Spleen (tissue), 11 donors: Measurements from ENCODE around the gene MAPKAP1. TPM values are rescaled to one million over a fixed set of nuclear protein-coding genes. Genes with fewer than 3 reads are reported as not detected.

Source experiments
- DNase-seq: peaks from one replicate; pipeline ENCODE4 v3.0.0-alpha.2; 2020
- H3K27ac ChIP-seq, 8 donors: fragments of 200-600 bp; sonication (generic) in 7 of 8; 1 replicate in 4 of 8; 2 replicates in 4 of 8; pipeline versions ENCODE4 v1.5.0 to v1.8.0; 2016 to 2021; ENCODE audit warnings: inconsistent platforms in 4 of 8, mild to moderate bottlenecking in 4 of 8, moderate library complexity in 1 of 8
- H3K27me3 ChIP-seq, 7 donors: fragments of 200-600 bp; sonication (generic) in 6 of 7; replicated peaks in 1 of 7; 1 replicate in 4 of 7; 2 replicates in 3 of 7; pipeline versions ENCODE4 v1.5.0 to v1.8.0; 2016 to 2021; ENCODE audit warnings: inconsistent platforms in 3 of 7, mild to moderate bottlenecking in 1 of 7
- H3K36me3 ChIP-seq, 6 donors: fragments of 200-600 bp; sonication (generic) in 5 of 6; 1 replicate in 4 of 6; 2 replicates in 2 of 6; pipeline versions ENCODE4 v1.5.0 to v1.8.0; 2016 to 2021; ENCODE audit warnings: inconsistent platforms in 2 of 6
- H3K4me1 ChIP-seq, 6 donors: fragments of 200-600 bp; sonication (generic) in 5 of 6; 1 replicate in 3 of 6; 2 replicates in 3 of 6; pipeline versions ENCODE4 v1.5.0 to v1.8.0; 2016 to 2021; ENCODE audit warnings: inconsistent platforms in 3 of 6
- H3K4me3 ChIP-seq, 8 donors: fragments of 200-600 bp; sonication (generic) in 7 of 8; 1 replicate in 4 of 8; 2 replicates in 4 of 8; pipeline versions ENCODE4 v1.5.0 to v1.8.0; 2016 to 2021; ENCODE audit warnings: inconsistent platforms in 4 of 8, mild to moderate bottlenecking in 4 of 8, moderate library complexity in 2 of 8
- H3K9me3 ChIP-seq, 8 donors: fragments of 200-600 bp; sonication (generic) in 7 of 8; 1 replicate in 4 of 8; 2 replicates in 4 of 8; pipeline versions ENCODE4 v1.5.0 to v1.8.0; 2016 to 2021; ENCODE audit warnings: inconsistent platforms in 4 of 8
- POLR2A ChIP-seq, 3 donors: fragments of 450-650 bp; IDR thresholded peaks; one replicate each; pipeline ENCODE4 v1.5.1; 2017; ENCODE audit warnings: antibody characterized with exemption in 3 of 3, mild to moderate bottlenecking in 1 of 3
- POLR2AphosphoS5 ChIP-seq, 3 donors: sonication (generic); formaldehyde crosslinking; IDR thresholded peaks; one replicate each; pipeline ENCODE4 v1.5.1; 2017; ENCODE audit warnings: antibody characterized with exemption in 3 of 3
- WGBS, 5 donors: extraction: QIAGEN DNeasy Blood & Tissue Kit in 3 of 5; methylation state at CpG; one replicate each; pipeline versions ENCODE4 v1.1.5 to v1.1.7; 2013 to 2018; 5-methylcytosine and 5-hydroxymethylcytosine counted together
- intact Hi-C: fragments of 100-400 bp; cut with DNase I; formaldehyde crosslinking; loops from one replicate; pipeline ENCODE4 v1.15.0; 2023; ENCODE audit warnings: low total_unique reads
- polyA plus RNA-seq, 3 donors: library from polyadenylated mRNA; stranded (reverse); fragments of 200-250 nt; gene quantifications; one replicate each; pipeline ENCODE4 v1.2.1, GENCODE V29; 2013
- total RNA-seq, 7 donors: library from RNA; depleted of rRNA in 3 of 7; stranded (reverse); fragments of >200 nt in 3 of 7; fragmentation: NEBNext Ultra II Directional in 4 of 7; extraction: Animal tissue kit (Norgen Biotek cat#: 25700) in 4 of 7; gene quantifications; one replicate each; pipeline versions ENCODE4 v1.1.0 to v1.2.1, GENCODE V29; 2016 to 2021
- TF ChIP-seq, protein P1 (sequence below), 11 experiments: fragments of 200-600 bp in 7 of 11; fragments of 450-650 bp in 4 of 11; sonication (generic) in 4 of 11; IDR thresholded peaks in 8 of 11; conservative IDR thresholded peaks in 3 of 11; 1 replicate in 7 of 11; 2 replicates in 4 of 11; pipeline versions ENCODE4 v1.4.0 to v1.8.0; 2016 to 2021; ENCODE audit warnings: antibody characterized with exemption in 11 of 11, inconsistent platforms in 4 of 11, mild to moderate bottlenecking in 1 of 11
- donor health status: healthy with polysubstance abuse.
- donor health status: DM: no; HTN: no; CAD: no; lungs with moderate emphysema.
- donor health status: DM: no; HTN: no; CAD: no.
- donor health status: Bipolar disorder and iron deficiency.
- donor health status: healthy.
- donor health status: DM: no; HTN: no; CAD: no.
- donor health status: DM: yes; HTN: yes; CAD: no.

Gene MAPKAP1
- total and polyA plus RNA-seq, 10 donors, result 37.2 to 77.2 (median 60.4) TPM

DNA sequence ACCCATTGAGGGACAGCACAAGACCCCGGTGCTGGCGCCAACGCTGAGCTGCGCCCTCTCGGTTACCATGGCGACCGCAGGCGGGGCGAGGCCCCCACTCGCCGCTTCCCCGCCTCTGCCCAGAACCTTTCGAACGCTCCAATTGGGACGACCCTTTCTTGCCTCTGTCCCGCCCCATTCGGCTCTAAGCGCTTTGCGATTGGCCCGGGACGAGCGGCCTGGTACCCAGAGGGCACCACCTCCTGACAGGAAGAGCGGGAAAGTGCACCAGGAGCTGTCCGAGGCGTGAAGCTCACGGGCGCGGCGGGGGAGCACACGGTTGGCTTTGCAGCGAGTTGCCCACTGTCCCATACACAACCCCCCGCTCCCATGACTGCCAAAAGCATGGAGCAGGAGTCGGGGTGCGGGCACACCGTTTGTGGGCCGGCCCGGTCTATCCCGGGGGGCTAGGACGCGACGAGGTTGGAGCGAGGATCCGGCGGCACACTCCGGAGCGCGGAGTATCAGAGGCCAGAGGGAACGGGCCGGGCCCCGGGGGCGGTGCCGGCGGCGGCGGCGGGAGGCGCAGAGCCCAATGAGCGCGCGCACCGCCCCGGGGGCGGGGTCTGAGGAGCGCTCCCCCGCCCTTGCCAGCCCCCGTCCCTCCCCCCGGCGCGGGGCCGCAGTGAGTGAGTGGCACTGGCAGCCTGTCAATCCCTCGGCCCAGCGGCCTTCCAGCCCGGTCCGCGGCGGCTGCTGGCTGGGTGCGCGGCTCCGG, 39.2 kb upstream of the MAPKAP1 start:
- peak in 2 of 3 donors; percentile 26 to 38 for TF ChIP-seq POLR2A (IDR thresholded peaks at IDR 0.05)
- TF ChIP-seq, protein P1, sequence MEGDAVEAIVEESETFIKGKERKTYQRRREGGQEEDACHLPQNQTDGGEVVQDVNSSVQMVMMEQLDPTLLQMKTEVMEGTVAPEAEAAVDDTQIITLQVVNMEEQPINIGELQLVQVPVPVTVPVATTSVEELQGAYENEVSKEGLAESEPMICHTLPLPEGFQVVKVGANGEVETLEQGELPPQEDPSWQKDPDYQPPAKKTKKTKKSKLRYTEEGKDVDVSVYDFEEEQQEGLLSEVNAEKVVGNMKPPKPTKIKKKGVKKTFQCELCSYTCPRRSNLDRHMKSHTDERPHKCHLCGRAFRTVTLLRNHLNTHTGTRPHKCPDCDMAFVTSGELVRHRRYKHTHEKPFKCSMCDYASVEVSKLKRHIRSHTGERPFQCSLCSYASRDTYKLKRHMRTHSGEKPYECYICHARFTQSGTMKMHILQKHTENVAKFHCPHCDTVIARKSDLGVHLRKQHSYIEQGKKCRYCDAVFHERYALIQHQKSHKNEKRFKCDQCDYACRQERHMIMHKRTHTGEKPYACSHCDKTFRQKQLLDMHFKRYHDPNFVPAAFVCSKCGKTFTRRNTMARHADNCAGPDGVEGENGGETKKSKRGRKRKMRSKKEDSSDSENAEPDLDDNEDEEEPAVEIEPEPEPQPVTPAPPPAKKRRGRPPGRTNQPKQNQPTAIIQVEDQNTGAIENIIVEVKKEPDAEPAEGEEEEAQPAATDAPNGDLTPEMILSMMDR (IDR thresholded peaks at IDR 0.05 in 8 of 11, conservative IDR thresholded peaks at IDR 0.05 in 3 of 11), result peak in 1 of 11 experiments; percentile 17
- peak; percentile 79 to 91 (median 88) for TF ChIP-seq POLR2AphosphoS5 (IDR thresholded peaks at IDR 0.05)
- peak; percentile 100 for DNase-seq
- intact Hi-C loops, result no loop called here
- H3K4me1 ChIP-seq, result peaks cover 14 to 44% (median 34%) of the 10 kb centered on the region in 6 donors
- H3K4me3 ChIP-seq, result peak overlapping the region; percentile 69 to 92 (median 88)
- H3K27me3 ChIP-seq, result no peaks in the 10 kb centered on the region
- WGBS, 5 donors, result 0 to 1% (median 0%) methylated on average over 33 to 79 of the region's 79 CpGs
- H3K9me3 ChIP-seq, result no peaks in the 10 kb centered on the region
- H3K36me3 ChIP-seq, result no peaks in the 10 kb centered on the region
- H3K27ac ChIP-seq, result peak overlapping the region; percentile 51 to 94 (median 91)

DNA sequence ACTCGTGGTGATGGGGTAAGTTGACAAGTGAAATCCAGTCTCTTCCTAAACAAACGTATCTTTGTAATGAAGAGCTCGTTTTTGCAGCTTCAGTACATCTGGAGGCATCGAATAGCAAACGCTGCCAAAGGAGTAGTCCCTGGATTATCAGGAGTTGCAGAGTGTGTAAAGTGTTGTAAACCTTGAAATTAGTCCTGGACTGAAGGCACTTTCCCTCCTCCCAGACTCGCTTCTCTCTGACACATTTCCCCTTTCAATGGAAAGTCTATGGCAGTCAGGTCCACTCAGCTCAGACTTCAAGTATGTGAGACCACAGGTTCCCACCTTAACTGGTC, 38.6 kb upstream of the MAPKAP1 start:
- no peaks in the 10 kb centered on the region for H3K27me3 ChIP-seq
- H3K9me3 ChIP-seq, result no peaks in the 10 kb centered on the region
- no peak for DNase-seq
- intact Hi-C loops, result no loop called here
- TF ChIP-seq POLR2AphosphoS5 (IDR thresholded peaks at IDR 0.05) (no peak), POLR2A (IDR thresholded peaks at IDR 0.05) (no peak)
- TF ChIP-seq, protein P1 (IDR thresholded peaks at IDR 0.05 in 8 of 11, conservative IDR thresholded peaks at IDR 0.05 in 3 of 11), result no peak
- no peaks in the 10 kb centered on the region for H3K36me3 ChIP-seq
- peak overlapping the region in 6 of 8 donors; percentile 86 to 94 (median 92) for H3K27ac ChIP-seq
- 24 to 35% (median 28%) methylated on average over 6 of the region's 6 CpGs for WGBS, 5 donors
- peak overlapping the region; percentile 69 to 92 (median 88) for H3K4me3 ChIP-seq
- peaks cover 12 to 38% (median 29%) of the 10 kb centered on the region in 6 donors for H3K4me1 ChIP-seq

DNA sequence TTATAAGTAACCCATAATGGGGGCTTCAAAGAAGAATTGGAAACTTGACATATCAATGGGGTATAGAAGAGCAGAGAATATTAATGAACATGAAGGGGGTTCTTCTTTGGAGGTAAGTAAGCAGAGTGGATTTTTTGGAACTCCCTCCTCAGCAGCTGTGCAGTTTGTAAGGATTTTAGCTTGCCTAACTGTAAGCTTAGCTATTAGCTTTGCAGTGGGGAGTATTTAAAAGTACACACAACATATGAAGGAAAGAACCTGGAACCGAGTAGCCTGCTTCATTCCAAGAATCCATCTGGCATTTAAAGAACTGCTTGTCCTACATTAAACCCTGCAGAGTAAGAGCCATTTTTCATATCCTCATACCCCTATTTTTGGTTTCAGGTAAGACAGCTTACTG, 38.0 kb upstream of the MAPKAP1 start:
- H3K4me3 ChIP-seq, result no peak overlapping the region
- H3K27me3 ChIP-seq, result no peaks in the 10 kb centered on the region
- H3K4me1 ChIP-seq, result peaks cover 10 to 32% (median 22%) of the 10 kb centered on the region in 6 donors
- 58 to 71% (median 61%) methylated on average over 1 of the region's 1 CpG for WGBS, 5 donors
- H3K27ac ChIP-seq, result no peak overlapping the region
- TF ChIP-seq, protein P1 (IDR thresholded peaks at IDR 0.05 in 8 of 11, conservative IDR thresholded peaks at IDR 0.05 in 3 of 11), result no peak
- no peak for TF ChIP-seq POLR2AphosphoS5 (IDR thresholded peaks at IDR 0.05)
- TF ChIP-seq POLR2A (IDR thresholded peaks at IDR 0.05), result no peak
- no peaks in the 10 kb centered on the region for H3K36me3 ChIP-seq
- intact Hi-C loops, result no loop called here
- no peaks in the 10 kb centered on the region for H3K9me3 ChIP-seq
- no peak for DNase-seq

DNA sequence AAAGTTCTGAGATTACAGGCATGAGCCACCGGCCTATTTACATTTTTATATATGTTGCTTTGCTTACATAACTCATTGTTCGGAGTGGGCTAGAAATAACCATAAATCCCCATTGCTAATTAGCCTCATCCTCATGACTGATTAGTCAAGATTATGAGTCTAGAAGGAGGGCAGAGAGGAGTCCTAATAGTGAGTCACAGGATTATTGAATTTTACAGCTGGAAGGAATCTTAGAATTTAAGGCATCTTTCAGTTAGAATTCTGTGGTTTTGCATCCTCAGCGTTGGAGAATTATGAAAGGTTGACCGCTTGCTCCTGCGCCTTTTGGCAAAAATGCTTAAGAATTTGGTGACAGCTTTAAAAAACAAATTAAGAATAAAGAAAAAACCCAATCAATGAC, 37.6 kb upstream of the MAPKAP1 start:
- H3K36me3 ChIP-seq, result no peaks in the 10 kb centered on the region
- no peak for DNase-seq
- H3K9me3 ChIP-seq, result no peaks in the 10 kb centered on the region
- WGBS, 5 donors, result 83 to 92% (median 88%) methylated on average over 5 of the region's 5 CpGs
- no peaks in the 10 kb centered on the region for H3K27me3 ChIP-seq
- H3K27ac ChIP-seq, result no peak overlapping the region
- TF ChIP-seq POLR2A (IDR thresholded peaks at IDR 0.05) (no peak), POLR2AphosphoS5 (IDR thresholded peaks at IDR 0.05) (no peak)
- TF ChIP-seq, protein P1 (IDR thresholded peaks at IDR 0.05 in 8 of 11, conservative IDR thresholded peaks at IDR 0.05 in 3 of 11), result no peak
- intact Hi-C loops, result no loop called here
- H3K4me3 ChIP-seq, result no peak overlapping the region
- peaks cover 6 to 28% (median 18%) of the 10 kb centered on the region in 6 donors for H3K4me1 ChIP-seq
